ENCODE data around the gene CCR7.

- TF ChIP-seq CTCF (IDR thresholded peaks at IDR 0.05; ENCODE audit: insufficient read depth, low read length), result no peak
- no peak for TF ChIP-seq POLR2AphosphoS5 (IDR thresholded peaks at IDR 0.05; ENCODE audit: low read depth)
- no peak for TF ChIP-seq REST (IDR thresholded peaks at IDR 0.05; ENCODE audit: insufficient replicate concordance, low read depth)
Observed at GRCh38 chr17:40608061-40608581, 42.8 kb upstream of the CCR7 start.

Measured in HL-60 (cell line).